Left forelimb (tissue), 1 donor: ENCODE results near the gene CD4.

Source experiments
- DNase-seq: peaks from one replicate; pipeline ENCODE4 v3.0.0-alpha.2; 2018; ENCODE audit warnings: low spot score

Gene CD4

DNA sequence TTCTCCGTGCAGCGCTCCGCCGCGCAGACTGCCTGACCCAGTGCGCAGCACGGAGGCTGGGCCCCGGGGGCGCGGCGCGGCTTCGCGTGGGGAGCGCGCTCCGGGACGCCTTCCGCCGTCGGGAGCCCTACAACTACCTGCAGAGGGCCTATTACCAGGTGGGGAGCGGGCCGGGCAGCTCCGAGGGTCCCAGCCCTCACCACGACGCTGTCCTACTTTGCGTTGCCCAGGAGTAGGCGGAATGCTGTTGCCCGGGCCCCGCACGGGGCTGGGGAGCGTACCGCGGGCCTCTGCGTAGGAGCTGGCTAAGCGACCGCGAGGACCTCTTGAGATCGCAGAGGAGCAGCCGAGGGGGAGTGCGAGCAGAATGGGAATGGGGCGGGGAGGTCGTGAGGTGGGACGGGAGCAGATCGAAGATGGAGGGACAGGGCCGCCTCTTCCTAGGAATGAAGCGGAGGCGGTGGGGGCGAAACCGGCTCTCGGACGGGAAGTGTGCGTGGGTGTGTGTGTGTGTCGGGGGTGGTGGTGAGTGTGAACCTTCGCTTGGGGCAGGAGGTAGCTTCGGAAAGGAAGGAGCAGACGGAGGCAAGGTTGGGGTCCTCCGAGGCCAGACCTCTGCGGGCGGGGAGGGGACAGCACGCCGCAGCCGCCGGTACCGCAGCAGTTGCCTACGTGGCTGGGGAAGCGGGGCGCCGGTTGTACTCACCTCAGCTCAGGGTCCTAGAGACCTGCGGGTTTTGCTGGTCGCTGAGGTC, 39.6 kb downstream of the CD4 start:
- peak; percentile 83 for DNase-seq

DNA sequence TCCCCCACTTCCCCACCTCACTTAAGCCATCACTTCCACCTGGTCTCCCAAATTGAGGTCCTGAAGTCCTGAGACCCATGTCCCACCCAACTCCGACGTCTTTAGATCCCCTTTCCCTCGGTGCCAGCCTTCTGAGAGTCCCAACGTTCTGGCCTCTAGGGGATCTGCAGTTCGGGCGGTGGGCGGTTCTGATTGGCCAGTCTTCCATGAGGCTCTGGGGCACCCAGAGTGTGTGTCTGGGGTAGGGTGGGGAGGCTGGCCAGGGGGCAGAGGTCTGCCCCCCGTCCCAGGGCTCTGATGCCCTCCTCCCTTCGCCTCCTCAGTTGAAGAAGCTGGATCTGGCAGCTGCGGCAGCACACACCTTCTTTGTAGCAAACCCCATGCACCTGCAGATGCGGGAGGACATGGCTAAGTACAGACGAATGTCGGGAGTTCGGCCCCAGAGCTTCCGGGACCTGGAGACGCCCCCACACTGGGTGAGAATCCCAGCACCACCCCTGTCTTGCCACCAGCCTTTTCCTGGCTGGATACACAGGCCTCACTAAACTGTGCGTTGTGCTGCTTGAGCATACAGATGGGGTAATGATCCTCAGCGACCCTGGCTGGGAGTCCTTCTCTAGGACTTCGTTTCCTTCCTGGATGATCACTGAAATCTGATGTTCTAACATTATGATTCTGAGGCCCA, 40.4 kb downstream of the CD4 start:
- DNase-seq = no peak

- DNase-seq = peak; percentile 53
Measured at GRCh38 chr12:6830286-6830890, 41.1 kb downstream of the CD4 start.

DNA sequence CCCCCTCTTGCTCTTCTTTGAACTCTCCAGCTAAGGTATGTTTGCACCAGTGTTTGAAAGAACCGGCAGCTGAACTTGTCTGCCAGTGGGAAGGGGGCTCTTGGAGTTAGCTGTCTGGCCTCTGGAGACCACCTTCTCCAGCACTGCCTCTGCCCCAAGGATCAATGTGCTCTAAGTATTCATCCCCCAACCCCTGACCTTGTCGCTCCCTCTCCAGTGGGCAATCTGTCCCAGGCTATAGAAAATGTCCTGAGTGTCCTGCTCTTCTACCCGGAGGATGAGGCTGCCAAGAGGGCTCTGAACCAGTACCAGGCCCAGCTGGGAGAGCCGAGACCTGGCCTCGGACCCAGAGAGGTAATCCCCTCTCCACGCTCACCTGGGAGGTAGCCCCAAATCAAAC, 41.7 kb downstream of the CD4 start:
- peak; percentile 50 for DNase-seq

- DNase-seq = no peak
Measured at GRCh38 chr12:6831450-6831995, 42.2 kb downstream of the CD4 start.

DNA sequence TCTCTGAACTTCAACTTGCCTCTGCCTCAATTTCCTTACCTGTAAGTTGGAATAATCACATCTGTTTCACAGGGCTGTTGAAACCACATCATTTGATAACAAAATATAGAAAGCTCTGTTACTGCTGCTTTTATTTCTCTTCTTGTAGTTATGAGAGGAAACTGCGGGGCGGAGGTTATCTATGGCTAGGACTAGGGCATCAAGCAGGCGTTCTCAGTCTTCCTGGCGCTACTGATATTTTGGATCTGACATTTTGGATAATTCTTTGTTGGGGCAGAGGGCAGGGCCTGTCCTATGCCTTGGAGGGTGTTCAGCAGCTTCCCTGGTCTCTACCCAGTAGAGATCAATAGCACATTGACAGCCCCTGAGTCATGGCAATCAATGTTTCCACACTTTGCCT, 42.8 kb downstream of the CD4 start:
- no peak for DNase-seq

- DNase-seq = no peak
Measured at GRCh38 chr12:6833189-6833890, 44.0 kb downstream of the CD4 start.

- DNase-seq = no peak
Measured at GRCh38 chr12:6834254-6834653, 44.9 kb downstream of the CD4 start.

DNA sequence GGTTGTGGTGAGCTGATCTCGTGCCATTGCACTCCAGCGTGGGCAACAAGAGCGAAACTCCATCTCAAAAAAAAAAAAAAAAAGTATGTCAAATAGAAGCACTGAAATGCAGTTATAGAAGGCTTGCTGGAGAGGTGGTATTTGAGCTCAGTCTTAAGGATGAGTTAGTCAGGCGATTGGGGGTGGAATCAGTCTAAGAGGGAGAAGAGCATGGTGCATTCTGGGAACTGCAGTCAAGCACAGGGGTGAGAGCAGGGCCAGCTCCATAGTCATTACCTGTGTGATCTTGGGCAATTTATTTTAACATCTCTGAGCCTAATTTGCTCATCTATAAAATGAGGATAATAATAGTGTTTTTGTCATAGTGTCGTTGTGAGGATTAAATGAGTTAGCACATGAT, 45.5 kb downstream of the CD4 start:
- DNase-seq = no peak

GRCh38 chr12:6836851-6837250, 47.5 kb downstream of the CD4 start:
- no peak for DNase-seq

GRCh38 chr12:6837370-6838060, 48.2 kb downstream of the CD4 start:
- DNase-seq = no peak

DNA sequence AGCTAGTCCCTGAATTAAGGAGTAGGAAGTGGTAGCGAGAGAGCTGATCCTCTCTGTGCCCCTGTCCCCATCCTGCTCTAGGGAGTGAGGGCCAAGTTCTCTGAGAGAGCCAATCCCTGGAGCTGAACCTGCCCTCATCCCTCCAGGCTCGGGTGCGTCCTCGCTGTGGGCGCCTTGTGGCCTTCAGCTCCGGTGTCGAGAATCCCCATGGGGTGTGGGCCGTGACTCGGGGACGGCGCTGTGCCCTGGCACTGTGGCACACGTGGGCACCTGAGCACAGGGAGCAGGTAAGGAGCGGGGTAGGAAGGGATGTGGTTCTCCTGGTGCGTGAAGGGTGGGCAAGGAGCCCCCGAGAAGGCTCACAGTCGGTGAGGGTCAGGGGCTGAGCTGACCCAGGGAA, 49.5 kb downstream of the CD4 start:
- no peak for DNase-seq

GRCh38 chr12:6839482-6840201, 50.3 kb downstream of the CD4 start:
- no peak for DNase-seq

GRCh38 chr12:6840330-6840729, 51.0 kb downstream of the CD4 start:
- DNase-seq = no peak

- DNase-seq = no peak
Measured at GRCh38 chr12:6840761-6841515, 51.6 kb downstream of the CD4 start, which contains the start of gene GNB3. TSS of gene GNB3 (plus strand) at chr12:6840925. CDS start at chr12:6841288, 363 bp downstream.

DNA sequence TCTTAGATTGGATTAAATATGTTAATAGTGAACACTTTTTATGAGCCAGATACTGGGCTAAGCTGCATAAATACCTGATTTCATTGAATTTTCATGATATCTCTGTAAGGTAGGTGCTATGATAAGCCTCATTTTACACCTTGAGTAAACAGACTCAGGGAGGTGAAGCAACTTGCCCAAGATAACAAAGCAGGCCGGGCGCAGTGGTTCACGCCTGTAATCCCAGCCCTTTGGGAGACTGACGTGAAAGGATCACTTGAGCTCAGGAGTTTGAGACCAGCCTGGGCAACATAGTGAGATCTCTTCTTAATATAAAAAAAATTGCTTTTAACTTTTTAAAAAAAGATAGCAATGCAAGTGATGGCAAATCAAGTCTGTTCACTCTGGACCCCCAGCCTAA, 52.7 kb downstream of the CD4 start:
- DNase-seq = no peak

GRCh38 chr12:6843118-6843902, 54.0 kb downstream of the CD4 start:
- no peak for DNase-seq

DNA sequence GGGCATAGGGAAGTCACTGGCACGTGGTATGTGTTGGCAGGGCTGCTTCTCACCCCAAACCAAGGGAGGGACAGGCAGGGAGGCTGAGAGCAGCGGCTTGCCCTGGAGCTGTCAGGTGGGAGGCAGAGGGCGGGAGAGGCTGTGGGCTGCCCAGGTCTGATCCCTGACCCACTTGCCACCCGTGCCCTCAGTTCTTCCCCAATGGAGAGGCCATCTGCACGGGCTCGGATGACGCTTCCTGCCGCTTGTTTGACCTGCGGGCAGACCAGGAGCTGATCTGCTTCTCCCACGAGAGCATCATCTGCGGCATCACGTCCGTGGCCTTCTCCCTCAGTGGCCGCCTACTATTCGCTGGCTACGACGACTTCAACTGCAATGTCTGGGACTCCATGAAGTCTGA, 56.1 kb downstream of the CD4 start:
- no peak for DNase-seq

DNA sequence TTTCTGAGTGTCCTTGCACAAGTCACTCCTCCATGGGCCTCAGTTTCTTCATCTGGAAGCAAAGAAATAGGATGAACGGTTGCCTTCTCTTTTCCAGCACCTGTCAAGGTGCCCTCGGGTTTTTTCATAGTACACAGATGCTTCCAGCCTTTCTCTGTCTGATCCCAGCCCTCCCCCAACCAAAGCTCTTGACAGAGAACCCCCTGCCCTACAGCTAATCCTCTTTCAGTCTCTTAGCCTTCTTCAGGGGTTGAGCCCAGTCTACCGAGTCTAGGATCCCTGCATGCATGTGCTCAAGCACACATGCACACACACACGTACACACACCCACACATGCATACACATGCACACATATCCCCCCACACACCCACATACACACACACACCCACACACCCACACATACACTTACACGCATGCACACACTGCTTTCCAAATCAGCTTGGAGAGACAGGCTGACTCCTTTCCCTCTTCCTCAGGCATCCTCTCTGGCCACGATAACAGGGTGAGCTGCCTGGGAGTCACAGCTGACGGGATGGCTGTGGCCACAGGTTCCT, 57.1 kb downstream of the CD4 start:
- DNase-seq = no peak
